NCI-H1417 (cell line): Measurements from ENCODE around the gene FAM43B.

Source experiments
- DNase-seq, 3 experiments: peaks; one replicate each; lab custom pipeline; 2025; lab: John Stamatoyannopoulos, UW

Gene FAM43B

DNA sequence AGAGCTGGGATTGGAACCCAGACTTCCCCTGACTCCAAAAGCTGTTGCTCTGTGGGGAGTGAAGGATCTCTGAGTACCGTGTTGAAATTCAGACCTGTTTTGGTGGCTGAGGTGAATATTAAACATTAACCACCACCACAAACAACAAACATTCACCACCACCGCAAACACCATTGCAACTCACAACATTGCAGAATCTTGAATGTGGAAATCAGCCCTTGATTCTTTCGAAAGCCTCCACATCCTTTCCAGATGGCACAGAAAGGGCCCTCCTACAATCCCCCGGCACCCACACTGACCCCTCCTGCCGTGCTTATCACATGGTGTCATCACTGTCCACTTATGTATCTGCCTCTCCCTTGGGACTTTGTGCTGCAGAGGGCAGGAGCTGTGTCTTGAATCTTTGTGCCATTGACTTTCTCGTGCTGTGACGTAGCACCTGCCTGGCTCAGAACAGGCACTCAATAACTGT is 38.0 kb downstream of the FAM43B start:
- DNase-seq = peak in 1 of 3 experiments; percentile 15

DNA sequence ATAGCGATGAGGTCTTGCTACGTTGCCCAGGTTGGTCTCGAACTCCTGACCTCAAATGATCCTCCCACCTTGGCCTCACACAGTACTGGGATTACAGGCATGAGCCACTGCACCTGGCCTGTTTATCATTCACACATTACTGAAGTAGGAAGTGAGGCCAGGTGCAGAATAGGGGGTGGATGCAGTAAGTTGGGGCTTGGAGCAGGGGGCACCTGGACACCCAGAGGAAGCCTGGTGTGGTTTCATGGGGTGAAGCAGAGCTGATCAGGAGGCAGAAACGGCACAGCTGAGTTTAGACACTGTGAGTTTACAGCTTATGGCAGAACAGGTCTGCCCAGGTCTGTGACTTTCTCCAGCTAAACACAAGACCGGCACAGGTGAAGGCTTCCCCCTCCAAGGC is 41.4 kb downstream of the FAM43B start:
- DNase-seq = no peak

DNA sequence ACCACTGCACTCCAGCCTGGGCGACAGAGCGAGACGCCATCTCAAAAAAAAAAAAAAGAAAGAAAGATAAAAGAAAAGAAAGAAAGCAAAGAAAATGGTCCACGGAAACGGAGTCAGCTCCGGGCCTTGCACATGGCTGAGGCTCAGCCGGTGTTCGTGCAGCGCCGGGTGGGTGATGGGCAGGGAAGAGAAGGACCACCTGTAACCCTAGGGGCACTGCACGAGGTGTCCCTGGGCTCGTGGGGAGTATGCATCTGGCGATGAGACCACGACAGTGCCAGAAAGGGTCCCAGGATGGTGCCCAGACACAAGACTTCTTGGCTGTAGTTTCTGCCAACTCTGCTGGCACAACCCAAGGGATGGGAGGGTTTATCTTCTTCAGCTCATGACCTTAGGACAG is 42.4 kb downstream of the FAM43B start:
- DNase-seq = no peak

DNA sequence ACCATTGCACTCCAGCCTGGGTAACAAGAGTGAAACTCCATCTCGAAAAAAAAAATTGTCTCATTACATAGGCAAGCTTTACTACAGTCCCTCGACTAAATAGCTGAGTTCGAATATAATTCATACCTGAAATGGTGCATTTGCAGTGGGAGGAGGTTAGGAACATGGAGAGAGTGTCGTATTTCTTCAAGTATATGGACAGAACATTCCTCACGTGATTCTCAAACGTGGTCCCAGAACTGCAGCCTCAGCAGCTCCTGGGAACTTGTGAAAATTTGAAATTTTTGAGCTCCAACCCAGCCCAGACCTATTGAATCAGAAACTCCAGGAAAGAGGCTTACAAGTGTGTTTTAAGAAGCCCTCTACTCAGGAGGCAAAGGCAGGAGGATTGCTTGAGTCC is 43.7 kb downstream of the FAM43B start:
- DNase-seq = no peak

DNA sequence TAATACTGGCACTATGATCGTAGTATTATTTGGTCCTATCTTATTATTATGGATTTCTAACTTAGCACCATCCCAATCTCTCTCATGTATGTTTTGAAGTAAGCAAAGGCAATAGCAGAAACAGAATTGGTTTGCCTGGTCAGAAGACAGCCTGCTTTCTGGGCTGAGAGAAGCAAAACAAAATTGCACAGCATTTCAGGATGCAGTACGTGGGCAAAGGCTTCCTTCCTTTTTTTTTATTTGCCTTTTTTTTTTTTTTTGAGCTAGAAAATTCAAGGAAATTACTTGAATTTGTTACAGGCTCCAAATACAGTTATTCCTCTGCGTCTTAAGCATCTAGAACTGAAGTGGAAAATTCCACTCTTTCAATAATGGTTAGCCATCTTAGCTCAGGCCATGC is 45.3 kb downstream of the FAM43B start:
- no peak for DNase-seq

DNA sequence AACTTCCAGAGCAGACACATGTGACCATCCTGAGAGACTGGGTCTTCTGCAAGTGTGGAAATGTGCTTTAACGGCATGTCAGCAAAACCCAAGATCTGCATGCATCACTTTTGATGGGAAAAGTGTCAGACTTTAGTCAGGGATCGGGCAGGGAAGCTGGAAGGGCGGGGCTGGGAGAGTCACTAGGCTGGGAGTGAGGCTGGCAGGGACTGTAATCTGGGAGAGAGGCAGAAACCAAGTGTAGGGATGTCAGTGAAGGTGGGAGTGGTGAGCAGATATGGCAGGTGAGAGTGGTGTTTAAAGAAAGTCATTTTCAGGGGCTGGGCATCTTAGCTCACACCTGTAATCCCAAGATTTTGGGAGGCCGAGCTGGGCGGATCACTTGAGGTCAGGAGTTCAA is 47.8 kb downstream of the FAM43B start:
- DNase-seq = no peak

DNA sequence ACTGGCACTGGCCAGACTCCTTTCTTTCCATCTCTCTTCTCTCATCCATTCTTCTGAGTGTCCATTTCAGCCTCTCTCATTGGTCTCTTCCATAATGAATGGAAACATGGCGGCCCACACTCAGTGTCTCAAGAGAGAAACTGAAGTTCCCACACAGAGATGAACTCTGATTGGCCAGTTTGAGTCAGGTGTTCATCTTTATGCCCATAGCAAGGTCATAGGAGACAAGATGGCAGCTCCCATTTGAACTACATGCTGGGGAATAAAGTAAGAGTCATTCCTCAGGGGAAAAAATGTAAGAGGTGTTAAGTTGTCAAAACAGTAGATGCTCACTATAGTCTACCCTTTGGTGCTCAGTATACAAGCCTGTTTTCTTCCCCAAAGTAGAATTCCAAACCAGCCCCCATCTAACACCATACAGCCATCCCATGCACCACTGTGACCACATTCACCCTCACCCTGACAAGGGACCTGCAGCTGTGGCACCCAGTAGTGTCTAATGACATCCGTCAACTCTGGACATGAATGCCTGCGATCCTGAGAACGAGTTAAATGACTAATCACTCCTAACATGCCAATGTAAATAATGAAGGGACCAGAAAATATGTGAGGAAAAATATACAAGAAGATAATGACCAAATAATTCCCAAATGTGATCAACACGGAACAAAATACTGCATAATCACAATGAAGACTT is 48.9 kb downstream of the FAM43B start:
- DNase-seq = peak in 1 of 3 experiments; percentile 4

DNA sequence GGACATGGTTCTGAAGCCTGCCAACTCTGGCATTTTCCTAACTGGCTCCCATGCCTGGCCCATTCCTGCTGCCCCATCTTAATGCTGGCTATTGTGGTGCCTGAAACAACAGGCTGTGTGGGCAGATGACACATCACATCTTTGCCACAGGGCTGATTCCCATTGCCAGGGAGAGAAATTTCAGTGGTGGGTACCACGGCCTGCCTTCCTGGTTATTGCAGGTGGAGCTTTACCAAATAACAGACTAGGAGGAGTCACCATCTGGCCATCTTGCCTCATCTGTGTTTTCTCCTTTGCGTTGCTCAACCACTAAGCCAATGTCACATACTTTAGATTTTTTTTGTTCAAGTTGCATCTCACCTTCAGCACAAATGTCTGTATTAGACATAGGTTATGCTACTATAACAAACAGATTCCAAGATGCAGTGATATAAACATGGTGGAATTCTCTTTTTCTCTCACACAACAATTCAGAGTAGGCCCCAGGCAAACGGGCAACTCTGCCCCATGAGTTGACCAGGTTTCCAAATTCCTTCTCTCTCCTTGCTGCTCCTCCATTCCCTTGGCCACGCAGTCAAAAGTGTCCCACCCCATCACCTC is 50.6 kb downstream of the FAM43B start:
- DNase-seq = no peak

DNA sequence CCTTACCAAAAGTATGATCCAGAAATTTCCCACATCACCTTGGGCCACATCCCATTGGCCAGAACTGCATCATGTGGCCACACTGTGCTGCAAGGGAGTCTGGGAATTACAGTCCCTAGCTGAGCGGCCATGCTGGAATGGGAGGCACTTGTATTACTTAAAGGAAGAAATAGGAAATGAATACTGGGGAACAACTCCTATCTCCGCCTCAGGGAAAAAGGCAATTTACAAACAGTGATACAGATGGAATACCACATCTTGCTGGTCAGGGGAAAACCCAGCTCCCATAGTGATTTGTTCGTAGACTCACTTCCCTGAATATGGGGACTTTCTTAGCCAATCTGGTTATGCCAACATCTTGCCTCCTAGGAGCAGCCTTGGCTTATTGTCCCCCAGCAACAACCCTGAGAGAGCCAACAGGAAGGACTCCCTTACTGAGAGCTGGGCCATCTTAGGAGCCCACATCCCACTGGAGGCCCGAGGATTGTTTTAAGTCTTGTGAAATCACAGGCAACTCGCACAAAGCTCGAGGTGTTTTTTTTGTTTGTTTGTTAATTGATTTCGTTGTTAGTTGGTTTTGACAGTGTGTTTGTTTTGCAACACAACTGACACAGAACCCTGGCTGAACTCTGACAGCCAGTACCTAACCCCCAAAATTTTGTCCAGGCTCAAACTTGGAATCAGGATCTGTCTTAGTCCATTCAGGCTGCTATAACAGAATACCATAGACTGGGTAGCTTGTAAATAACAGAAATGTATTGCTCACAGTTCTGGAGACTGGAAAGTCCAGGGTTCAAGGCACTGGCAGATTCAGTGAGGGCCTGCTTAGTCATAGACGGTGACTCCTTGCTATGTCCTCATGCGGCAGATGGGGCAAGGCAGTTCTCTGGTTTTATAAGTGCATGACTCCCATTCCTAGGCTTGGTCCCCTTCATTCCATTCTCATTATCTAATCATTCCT is 51.4 kb downstream of the FAM43B start:
- DNase-seq = no peak
